ENCODE measurements around the gene KIRREL1. TPM values are rescaled to one million over a fixed set of nuclear protein-coding genes. Genes with fewer than 3 reads are reported as not detected.

Gene KIRREL1
- total RNA-seq, 1 donor from 2014 or later, result 195 TPM

GRCh38 chr1:158019171-158019868 is 25.9 kb downstream of the KIRREL1 start:
- H3K79me2 ChIP-seq (ENCODE audit: insufficient read depth, low read length), result peaks cover 87% of the 10 kb centered on the region

GRCh38 chr1:158020259-158020885 is 26.9 kb downstream of the KIRREL1 start:
- H3K4me1 Mint-ChIP-seq (ENCODE audit: low read depth, unreplicated experiment), result peaks cover 92% of the 10 kb centered on the region
- peak overlapping the region; percentile 97 for H3K27ac Mint-ChIP-seq (ENCODE audit: unreplicated experiment)
- Histone ChIP-seq H3K27me3 (ENCODE audit: insufficient read depth, low read length) (no peaks in the 10 kb centered on the region), H2AFZ (ENCODE audit: low read depth, low read length) (no peak overlapping the region), H3K27ac (ENCODE audit: low read depth, low read length) (peak overlapping the region; percentile 97), H3K36me3 (ENCODE audit: insufficient read depth, low read length) (no peaks in the 10 kb centered on the region), H4K20me1 (ENCODE audit: insufficient read depth, low read length) (no peaks in the 10 kb centered on the region), H3K4me1 (ENCODE audit: insufficient read depth, low read length) (peaks cover 60% of the 10 kb centered on the region), H3K9me3 (ENCODE audit: insufficient read depth, low read depth, low read length) (no peaks in the 10 kb centered on the region), H3K9ac (ENCODE audit: low read length) (peak overlapping the region; percentile 82), H3K4me2 (ENCODE audit: low read length) (peak overlapping the region; percentile 86), H3K4me3 (ENCODE audit: insufficient read depth, low read depth, low read length) (peak overlapping the region; percentile 34), H3K79me2 (ENCODE audit: insufficient read depth, low read length) (peaks cover 87% of the 10 kb centered on the region)
- DNase-seq (ENCODE audit: low read depth) (no peak), FAIRE-seq (no peak)
- H3K36me3 Mint-ChIP-seq (ENCODE audit: low read depth, unreplicated experiment), result peaks cover 6% of the 10 kb centered on the region
- no peaks in the 10 kb centered on the region for H3K27me3 Mint-ChIP-seq (ENCODE audit: low read depth, unreplicated experiment)
- peak overlapping the region; percentile 52 for H3K4me3 Mint-ChIP-seq (ENCODE audit: unreplicated experiment)
- no peaks in the 10 kb centered on the region for H3K9me3 Mint-ChIP-seq (ENCODE audit: unreplicated experiment)
- no peak for TF ChIP-seq CTCF (IDR thresholded peaks at IDR 0.05; ENCODE audit: insufficient read depth, low read depth, low read length)
- no peak for TF ChIP-seq EZH2 (IDR thresholded peaks at IDR 0.05; ENCODE audit: insufficient read depth, low read length)

More at GRCh38 chr1:158019171-158019868, 25.9 kb downstream of the KIRREL1 start:
- H3K4me3 Mint-ChIP-seq (ENCODE audit: unreplicated experiment), result peak overlapping the region; percentile 60
- no peak overlapping the region for H2AFZ ChIP-seq (ENCODE audit: low read depth, low read length)
- no peaks in the 10 kb centered on the region for H3K27me3 ChIP-seq (ENCODE audit: insufficient read depth, low read length)
- peaks cover 5% of the 10 kb centered on the region for H3K36me3 Mint-ChIP-seq (ENCODE audit: low read depth, unreplicated experiment)
- no peaks in the 10 kb centered on the region for H3K36me3 ChIP-seq (ENCODE audit: insufficient read depth, low read length)
- peaks cover 59% of the 10 kb centered on the region for H3K4me1 ChIP-seq (ENCODE audit: insufficient read depth, low read length)
- peak overlapping the region; percentile 97 for H3K27ac ChIP-seq (ENCODE audit: low read depth, low read length)
- H3K4me3 ChIP-seq (ENCODE audit: insufficient read depth, low read depth, low read length), result peak overlapping the region; percentile 34
- no peak for TF ChIP-seq EZH2 (IDR thresholded peaks at IDR 0.05; ENCODE audit: insufficient read depth, low read length)
- H3K27me3 Mint-ChIP-seq (ENCODE audit: low read depth, unreplicated experiment), result no peaks in the 10 kb centered on the region
- FAIRE-seq (peak; percentile 99), DNase-seq (ENCODE audit: low read depth) (peak; percentile 96)
- H3K9ac ChIP-seq (ENCODE audit: low read length), result peak overlapping the region; percentile 82
- peak overlapping the region; percentile 97 for H3K27ac Mint-ChIP-seq (ENCODE audit: unreplicated experiment)
- H3K9me3 Mint-ChIP-seq (ENCODE audit: unreplicated experiment), result no peaks in the 10 kb centered on the region
- H3K4me2 ChIP-seq (ENCODE audit: low read length), result peak overlapping the region; percentile 86
- H3K9me3 ChIP-seq (ENCODE audit: insufficient read depth, low read depth, low read length), result no peaks in the 10 kb centered on the region
- H3K4me1 Mint-ChIP-seq (ENCODE audit: low read depth, unreplicated experiment), result peaks cover 91% of the 10 kb centered on the region
- H4K20me1 ChIP-seq (ENCODE audit: insufficient read depth, low read length), result no peaks in the 10 kb centered on the region

DNA sequence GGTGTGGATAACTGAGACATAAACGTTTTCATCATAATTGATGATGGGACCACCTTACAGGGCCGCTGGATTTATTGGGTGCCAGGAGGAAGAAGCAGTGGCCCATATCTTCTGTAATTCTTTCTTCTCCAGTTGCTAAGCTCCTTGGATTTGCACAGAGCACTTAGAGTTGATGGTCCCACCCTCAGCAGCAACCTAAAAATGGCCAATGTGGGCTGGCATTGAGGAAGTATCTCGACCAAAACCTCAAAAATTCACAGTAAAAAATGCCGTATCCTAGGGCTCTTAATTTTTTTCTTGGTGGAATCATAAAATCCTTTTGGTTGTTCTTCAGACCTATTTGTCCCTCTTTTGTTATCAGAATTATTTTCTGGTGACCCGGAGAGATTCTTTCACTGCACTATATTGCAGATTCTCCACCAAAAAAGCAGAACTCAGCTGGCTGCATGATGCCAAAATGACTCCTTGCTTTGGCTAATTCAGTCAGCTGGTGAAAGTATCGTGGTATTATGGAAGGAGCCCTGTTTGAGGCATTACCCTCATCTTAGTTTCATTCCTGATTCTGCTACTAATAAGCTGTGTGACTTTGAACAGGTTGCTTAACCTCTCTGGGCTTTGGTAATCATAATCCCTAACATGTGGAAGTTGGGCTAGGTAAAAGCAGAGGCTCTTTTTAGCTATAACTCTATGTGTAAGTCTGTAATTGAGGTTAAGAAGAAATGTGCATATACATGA is 27.6 kb downstream of the KIRREL1 start:
- Histone ChIP-seq H3K4me3 (ENCODE audit: insufficient read depth, low read depth, low read length) (no peak overlapping the region), H3K4me1 (ENCODE audit: insufficient read depth, low read length) (peaks cover 65% of the 10 kb centered on the region), H3K9me3 (ENCODE audit: insufficient read depth, low read depth, low read length) (no peaks in the 10 kb centered on the region), H3K27me3 (ENCODE audit: insufficient read depth, low read length) (no peaks in the 10 kb centered on the region), H4K20me1 (ENCODE audit: insufficient read depth, low read length) (no peaks in the 10 kb centered on the region), H3K4me2 (ENCODE audit: low read length) (peak overlapping the region; percentile 86), H3K79me2 (ENCODE audit: insufficient read depth, low read length) (peaks cover 87% of the 10 kb centered on the region), H3K9ac (ENCODE audit: low read length) (peak overlapping the region; percentile 82), H3K36me3 (ENCODE audit: insufficient read depth, low read length) (no peaks in the 10 kb centered on the region), H3K27ac (ENCODE audit: low read depth, low read length) (peak overlapping the region; percentile 97), H2AFZ (ENCODE audit: low read depth, low read length) (no peak overlapping the region)
- peak overlapping the region; percentile 51 for H3K4me3 Mint-ChIP-seq (ENCODE audit: unreplicated experiment)
- peak overlapping the region; percentile 97 for H3K27ac Mint-ChIP-seq (ENCODE audit: unreplicated experiment)
- H3K4me1 Mint-ChIP-seq (ENCODE audit: low read depth, unreplicated experiment), result peaks cover 91% of the 10 kb centered on the region
- H3K36me3 Mint-ChIP-seq (ENCODE audit: low read depth, unreplicated experiment), result peaks cover 6% of the 10 kb centered on the region
- H3K9me3 Mint-ChIP-seq (ENCODE audit: unreplicated experiment), result no peaks in the 10 kb centered on the region
- TF ChIP-seq CTCF (IDR thresholded peaks at IDR 0.05; ENCODE audit: insufficient read depth, low read depth, low read length) (no peak), EZH2 (IDR thresholded peaks at IDR 0.05; ENCODE audit: insufficient read depth, low read length) (no peak)
- H3K27me3 Mint-ChIP-seq (ENCODE audit: low read depth, unreplicated experiment), result no peaks in the 10 kb centered on the region
- FAIRE-seq (peak; percentile 74), DNase-seq (ENCODE audit: low read depth) (peak; percentile 69)
